ENCODE measurements around the gene NAALADL2.

The NAALADL2 gene

DNA sequence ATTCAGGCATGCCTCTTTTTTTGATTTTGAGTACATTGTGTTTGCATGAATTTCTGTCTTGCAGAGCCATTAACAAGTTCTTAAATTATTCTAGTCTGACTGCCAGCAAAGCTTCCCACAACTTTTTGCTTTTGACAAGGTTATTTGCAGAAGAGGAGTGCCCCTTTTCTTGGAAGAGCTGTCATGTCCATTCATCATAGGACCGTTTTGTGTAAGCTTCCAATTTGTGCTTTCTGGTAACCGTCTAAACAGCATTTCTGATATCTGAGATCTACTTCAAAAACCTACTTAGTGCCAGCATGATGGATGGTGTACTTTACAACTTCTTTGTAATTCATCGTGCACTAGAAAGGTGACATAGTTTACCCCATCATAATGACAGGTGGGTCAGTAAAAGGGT is 379.7 kb downstream of the NAALADL2 start:
- TF ChIP-seq, protein P1, sequence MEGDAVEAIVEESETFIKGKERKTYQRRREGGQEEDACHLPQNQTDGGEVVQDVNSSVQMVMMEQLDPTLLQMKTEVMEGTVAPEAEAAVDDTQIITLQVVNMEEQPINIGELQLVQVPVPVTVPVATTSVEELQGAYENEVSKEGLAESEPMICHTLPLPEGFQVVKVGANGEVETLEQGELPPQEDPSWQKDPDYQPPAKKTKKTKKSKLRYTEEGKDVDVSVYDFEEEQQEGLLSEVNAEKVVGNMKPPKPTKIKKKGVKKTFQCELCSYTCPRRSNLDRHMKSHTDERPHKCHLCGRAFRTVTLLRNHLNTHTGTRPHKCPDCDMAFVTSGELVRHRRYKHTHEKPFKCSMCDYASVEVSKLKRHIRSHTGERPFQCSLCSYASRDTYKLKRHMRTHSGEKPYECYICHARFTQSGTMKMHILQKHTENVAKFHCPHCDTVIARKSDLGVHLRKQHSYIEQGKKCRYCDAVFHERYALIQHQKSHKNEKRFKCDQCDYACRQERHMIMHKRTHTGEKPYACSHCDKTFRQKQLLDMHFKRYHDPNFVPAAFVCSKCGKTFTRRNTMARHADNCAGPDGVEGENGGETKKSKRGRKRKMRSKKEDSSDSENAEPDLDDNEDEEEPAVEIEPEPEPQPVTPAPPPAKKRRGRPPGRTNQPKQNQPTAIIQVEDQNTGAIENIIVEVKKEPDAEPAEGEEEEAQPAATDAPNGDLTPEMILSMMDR (IDR thresholded peaks at IDR 0.05; ENCODE audit: extremely low read depth, insufficient read depth, missing control alignments): no peak
- no peak for DNase-seq (ENCODE audit: low spot score)
- in situ Hi-C loops (cut with MboI; ENCODE audit: low pct_unique_long_range_greater_than_20kb, low sequenced_read_pairs, unreplicated experiment): no loop called here

DNA sequence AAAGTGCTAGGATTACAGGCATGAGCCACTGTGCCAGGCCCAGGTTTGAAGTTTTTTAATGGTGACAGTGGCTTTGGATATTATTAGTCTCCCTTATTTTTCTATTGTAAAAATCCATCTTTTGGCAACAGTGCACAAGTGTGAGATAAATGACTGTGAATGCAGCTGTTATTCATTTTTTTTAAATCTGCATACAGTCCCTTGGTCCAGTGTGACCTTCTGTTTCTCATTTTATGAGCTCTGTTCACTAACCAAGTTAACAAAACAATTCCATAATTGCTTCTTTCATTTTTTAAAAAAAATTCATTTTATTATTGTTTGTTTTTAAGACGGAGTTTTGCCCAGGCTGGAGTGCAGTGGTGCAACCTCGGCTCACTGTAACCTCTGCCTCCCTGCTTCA is 381.8 kb downstream of the NAALADL2 start:
- in situ Hi-C loops (cut with MboI; ENCODE audit: low pct_unique_long_range_greater_than_20kb, low sequenced_read_pairs, unreplicated experiment): no loop called here
- TF ChIP-seq, protein P1 (IDR thresholded peaks at IDR 0.05; ENCODE audit: extremely low read depth, insufficient read depth, missing control alignments): no peak
- DNase-seq (ENCODE audit: low spot score): no peak

DNA sequence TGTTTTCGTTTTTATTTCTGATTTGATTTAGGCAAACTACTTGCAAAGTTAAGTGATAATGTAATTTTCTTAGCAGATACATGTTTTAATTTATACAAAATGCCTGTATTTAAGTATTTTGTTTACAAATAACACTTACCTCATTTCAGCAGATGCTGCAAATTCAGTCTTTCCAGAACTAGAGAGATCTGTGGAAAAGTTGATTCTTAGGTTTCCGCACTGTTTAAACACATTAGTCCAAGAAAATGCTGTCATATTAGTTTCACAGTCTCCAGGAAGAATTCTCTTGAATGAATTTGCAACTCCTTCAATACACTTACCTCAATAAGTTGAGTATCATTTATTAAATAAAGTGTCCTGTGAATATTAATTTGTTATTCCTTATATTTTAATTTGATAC is 383.1 kb downstream of the NAALADL2 start:
- DNase-seq (ENCODE audit: low spot score): no peak
- in situ Hi-C loops (cut with MboI; ENCODE audit: low pct_unique_long_range_greater_than_20kb, low sequenced_read_pairs, unreplicated experiment): no loop called here
- TF ChIP-seq, protein P1 (IDR thresholded peaks at IDR 0.05; ENCODE audit: extremely low read depth, insufficient read depth, missing control alignments): no peak

DNA sequence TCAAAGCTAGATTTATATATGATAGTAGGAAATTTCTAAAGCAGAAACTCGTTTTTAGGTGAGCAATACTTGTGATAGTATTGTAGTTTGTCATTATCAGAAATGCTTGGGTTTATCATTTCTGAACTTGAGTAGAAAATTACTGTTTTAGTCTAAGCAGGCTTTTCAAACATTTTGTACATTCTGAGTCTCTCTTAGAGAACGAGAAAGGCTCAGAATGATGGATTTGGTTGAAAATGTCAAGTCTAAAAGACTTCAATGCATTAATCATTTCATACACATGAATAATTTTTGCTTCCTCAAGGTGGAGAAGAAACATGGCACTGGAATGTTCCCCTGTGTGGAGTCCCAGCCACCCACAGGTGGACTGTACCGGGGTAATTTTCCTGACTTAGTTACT is 387.1 kb downstream of the NAALADL2 start:
- in situ Hi-C loops (cut with MboI; ENCODE audit: low pct_unique_long_range_greater_than_20kb, low sequenced_read_pairs, unreplicated experiment): no loop called here
- TF ChIP-seq, protein P1 (IDR thresholded peaks at IDR 0.05; ENCODE audit: extremely low read depth, insufficient read depth, missing control alignments): no peak

DNA sequence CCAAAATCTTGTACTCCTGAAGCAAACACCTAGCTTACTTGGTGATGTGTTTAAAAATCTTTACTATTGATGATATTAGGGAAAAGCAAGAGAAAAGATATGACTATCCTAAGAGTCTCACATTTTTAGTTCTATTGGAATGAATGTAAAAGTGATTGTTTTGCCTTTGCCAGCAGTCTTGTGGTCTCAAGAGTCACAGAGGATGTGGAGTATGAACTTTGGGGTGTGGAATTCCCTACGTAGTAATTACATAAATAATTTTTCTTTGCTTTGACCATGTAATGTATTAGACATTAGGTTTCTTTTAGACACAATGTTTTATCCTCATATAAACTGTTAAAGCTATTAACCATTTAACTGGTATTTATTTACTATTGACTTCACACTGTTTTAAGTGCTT is 387.6 kb downstream of the NAALADL2 start:
- in situ Hi-C loops (cut with MboI; ENCODE audit: low pct_unique_long_range_greater_than_20kb, low sequenced_read_pairs, unreplicated experiment): no loop called here
- TF ChIP-seq, protein P1 (IDR thresholded peaks at IDR 0.05; ENCODE audit: extremely low read depth, insufficient read depth, missing control alignments): no peak
- DNase-seq (ENCODE audit: low spot score): no peak

More for the DNA sequence above, 387.1 kb downstream of the NAALADL2 start:
- DNase-seq (ENCODE audit: low spot score): no peak

DNA sequence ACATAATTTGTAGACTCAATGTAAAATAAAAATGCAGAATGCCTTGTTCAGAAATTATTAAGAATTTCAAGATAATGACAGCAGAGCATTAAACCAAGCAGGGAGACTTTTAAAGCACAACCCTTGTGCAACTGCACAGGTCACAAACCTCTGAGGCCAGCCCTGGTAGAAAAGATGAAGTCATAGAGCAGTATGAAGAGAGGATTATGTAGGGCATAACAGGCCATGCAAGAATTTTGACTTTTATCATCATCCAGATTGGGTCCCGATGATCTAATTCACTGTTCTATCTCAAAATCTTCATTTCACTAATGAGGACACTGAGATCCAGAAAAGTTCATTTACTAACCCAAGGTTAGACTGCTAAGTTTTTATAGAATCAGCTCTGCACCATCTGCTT is 388.5 kb downstream of the NAALADL2 start:
- in situ Hi-C loops (cut with MboI; ENCODE audit: low pct_unique_long_range_greater_than_20kb, low sequenced_read_pairs, unreplicated experiment): no loop called here
- TF ChIP-seq, protein P1 (IDR thresholded peaks at IDR 0.05; ENCODE audit: extremely low read depth, insufficient read depth, missing control alignments): no peak
- no peak for DNase-seq (ENCODE audit: low spot score)

DNA sequence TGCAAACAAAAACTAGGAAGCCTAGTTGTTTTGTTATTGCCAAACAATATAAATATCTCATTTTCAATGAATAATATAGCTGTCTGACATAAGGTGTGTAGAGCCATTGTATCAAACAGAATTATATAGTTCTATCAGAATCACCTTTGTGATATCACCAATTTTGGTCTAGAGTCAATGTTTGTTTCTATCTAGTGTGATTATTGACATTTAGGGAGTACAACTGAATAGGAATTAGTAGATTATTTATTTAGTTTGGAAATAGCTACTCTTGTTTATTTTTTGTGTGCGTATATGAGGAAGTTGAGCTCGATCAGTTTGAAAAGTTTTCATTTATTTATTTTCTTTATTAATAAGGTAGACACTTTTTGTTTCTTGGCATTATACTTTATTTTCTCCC is 389.7 kb downstream of the NAALADL2 start:
- DNase-seq (ENCODE audit: low spot score): no peak
- TF ChIP-seq, protein P1 (IDR thresholded peaks at IDR 0.05; ENCODE audit: extremely low read depth, insufficient read depth, missing control alignments): no peak
- in situ Hi-C loops (cut with MboI; ENCODE audit: low pct_unique_long_range_greater_than_20kb, low sequenced_read_pairs, unreplicated experiment): no loop called here

Data from GM13977 (cell line).